Endodermal cell (in vitro differentiated cells): ENCODE results near the gene APOBR. TPM values are rescaled to one million over a fixed set of nuclear protein-coding genes. Genes with fewer than 3 reads are reported as not detected.
"Not testable (repeated sequence)": the region's sequence is repeated elsewhere in the genome, so short reads cannot be mapped to it uniquely, and the experiment has no call there.

Source experiments
- DNase-seq: peaks from one replicate; pipeline ENCODE4 v3.0.0-alpha.2; 2017
- H3K27ac ChIP-seq: 2 replicates; pipeline ENCODE4 v1.5.1; 2013; ENCODE audit warnings: mild to moderate bottlenecking, low read depth, low read length, moderate library complexity
- H3K27me3 ChIP-seq: 2 replicates; pipeline ENCODE4 v1.6.1; 2013; ENCODE audit warnings: mild to moderate bottlenecking, low read length, moderate library complexity; ENCODE audit not compliant: insufficient read depth, control insufficient read depth, poor library complexity, severe bottlenecking
- H3K36me3 ChIP-seq: 2 replicates; pipeline ENCODE4 v1.7.0; 2013; ENCODE audit warnings: mild to moderate bottlenecking, low read length, moderate library complexity; ENCODE audit not compliant: control insufficient read depth, insufficient read depth
- H3K4me1 ChIP-seq: one replicate; pipeline ENCODE4 v1.7.0; 2013; ENCODE audit warnings: low read length; ENCODE audit not compliant: control insufficient read depth, insufficient read depth
- H3K4me3 ChIP-seq: 2 replicates; pipeline ENCODE4 v1.5.1; 2013; ENCODE audit warnings: mild to moderate bottlenecking, low read length, moderate library complexity
- H3K9ac ChIP-seq: 2 replicates; pipeline ENCODE4 v1.6.1; 2013; ENCODE audit warnings: mild to moderate bottlenecking, low read length, moderate library complexity; ENCODE audit not compliant: poor library complexity, severe bottlenecking; ENCODE audit errors: extremely low read depth
- H3K9me3 ChIP-seq: 2 replicates; pipeline ENCODE4 v1.6.1; 2013; ENCODE audit warnings: mild to moderate bottlenecking, low read length, moderate library complexity; ENCODE audit not compliant: control insufficient read depth
- H3K27ac Mint-ChIP-seq: 2 replicates; pipeline ENCODE4 v1.8.0; 2020; ENCODE audit warnings: mixed read lengths
- H3K27me3 Mint-ChIP-seq: 2 replicates; pipeline ENCODE4 v1.8.0; 2021; ENCODE audit warnings: mild to moderate bottlenecking, mixed read lengths; ENCODE audit not compliant: insufficient read depth
- H3K36me3 Mint-ChIP-seq: 2 replicates; pipeline ENCODE4 v1.8.0; 2020; ENCODE audit warnings: low read depth, mixed read lengths
- H3K4me1 Mint-ChIP-seq: 2 replicates; pipeline ENCODE4 v1.8.0; 2020; ENCODE audit warnings: mixed read lengths
- H3K4me3 Mint-ChIP-seq: 2 replicates; pipeline ENCODE4 v1.8.0; 2020; ENCODE audit warnings: mild to moderate bottlenecking, moderate library complexity, mixed read lengths
- H3K9me3 Mint-ChIP-seq: 2 replicates; pipeline ENCODE4 v1.8.0; 2020; ENCODE audit warnings: mild to moderate bottlenecking, mixed read lengths
- WGBS, 2 experiments: methylation state at CpG; one replicate each; pipeline versions ENCODE4 v1.1.5 to v1.1.7; 2013; ENCODE audit warnings: missing lambda C conversion rate in 2 of 2, mixed read lengths in 1 of 2; ENCODE audit not compliant: insufficient coverage in 1 of 2, insufficient read length in 1 of 2; 5-methylcytosine and 5-hydroxymethylcytosine counted together
- total RNA-seq, 2 donors: library from RNA; stranded (reverse); fragmentation: NEBNext Ultra II Directional in 1 of 2; extraction: Animal tissue kit (Norgen Biotek cat#: 25700) in 1 of 2; gene quantifications; 2 replicates in 1 of 2; 3 replicates in 1 of 2; pipeline ENCODE4 v1.2.1, GENCODE V29; 2021
- TF ChIP-seq, protein P1 (sequence below): fragments of 200-600 bp; sonication (generic); conservative IDR thresholded peaks from 2 replicates; pipeline ENCODE4 v1.5.0; 2021; ENCODE audit warnings: antibody characterized with exemption, mild to moderate bottlenecking

Gene APOBR
- total RNA-seq, 2 donors from 2014 or later = not detected

DNA sequence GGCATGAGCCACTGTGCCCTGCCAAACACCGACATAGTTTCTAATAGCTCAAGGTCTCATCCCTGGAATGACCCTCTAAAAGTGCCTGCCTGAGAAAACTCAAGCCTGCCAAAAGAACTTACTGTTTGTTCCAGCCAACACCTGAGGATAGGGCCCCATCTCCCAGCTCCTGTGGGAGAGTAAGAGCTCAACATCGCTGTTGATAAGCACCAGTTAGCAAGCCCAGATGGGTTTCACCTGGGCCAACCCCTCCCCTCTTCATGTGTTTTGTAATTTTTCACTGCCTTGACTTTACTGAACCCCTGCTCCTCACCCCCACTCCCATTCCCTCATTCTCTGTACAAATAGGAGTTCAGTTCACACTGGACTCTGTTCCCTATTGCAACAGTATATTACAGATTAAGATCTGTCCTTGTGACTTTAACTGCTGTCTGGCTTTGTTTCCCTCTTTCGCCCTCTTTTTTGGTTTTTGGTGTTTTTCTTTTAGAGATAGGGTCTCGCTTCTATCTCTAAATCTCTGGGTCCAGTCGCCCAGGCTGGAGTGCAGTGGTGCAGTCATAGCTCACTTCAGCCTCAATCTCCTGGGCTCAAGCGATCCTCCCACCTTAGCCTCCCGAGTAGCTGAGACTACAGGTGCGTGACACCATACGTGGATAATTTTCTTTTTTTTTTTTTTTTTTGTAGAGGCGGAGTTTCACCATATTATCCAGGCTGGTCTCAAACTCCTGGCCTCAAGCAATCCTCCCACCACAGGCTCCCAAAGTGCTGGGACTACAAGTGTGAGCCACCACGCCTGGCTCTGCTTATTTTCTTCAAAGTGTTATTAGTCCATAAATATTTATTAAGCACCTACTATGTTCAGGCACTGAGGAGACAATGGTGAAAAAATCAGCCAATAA lies 32.0 kb downstream of the APOBR start:
- no peak overlapping the region for H3K4me3 ChIP-seq
- no peaks in the 10 kb centered on the region for H3K36me3 Mint-ChIP-seq
- no peak overlapping the region for H3K27ac Mint-ChIP-seq
- H3K4me3 Mint-ChIP-seq = no peak overlapping the region
- H3K9me3 ChIP-seq = peaks cover 9% of the 10 kb centered on the region
- DNase-seq = no peak
- no peaks in the 10 kb centered on the region for H3K4me1 Mint-ChIP-seq
- no peak overlapping the region for H3K9ac ChIP-seq
- H3K27ac ChIP-seq = no peak overlapping the region
- TF ChIP-seq, protein P1, sequence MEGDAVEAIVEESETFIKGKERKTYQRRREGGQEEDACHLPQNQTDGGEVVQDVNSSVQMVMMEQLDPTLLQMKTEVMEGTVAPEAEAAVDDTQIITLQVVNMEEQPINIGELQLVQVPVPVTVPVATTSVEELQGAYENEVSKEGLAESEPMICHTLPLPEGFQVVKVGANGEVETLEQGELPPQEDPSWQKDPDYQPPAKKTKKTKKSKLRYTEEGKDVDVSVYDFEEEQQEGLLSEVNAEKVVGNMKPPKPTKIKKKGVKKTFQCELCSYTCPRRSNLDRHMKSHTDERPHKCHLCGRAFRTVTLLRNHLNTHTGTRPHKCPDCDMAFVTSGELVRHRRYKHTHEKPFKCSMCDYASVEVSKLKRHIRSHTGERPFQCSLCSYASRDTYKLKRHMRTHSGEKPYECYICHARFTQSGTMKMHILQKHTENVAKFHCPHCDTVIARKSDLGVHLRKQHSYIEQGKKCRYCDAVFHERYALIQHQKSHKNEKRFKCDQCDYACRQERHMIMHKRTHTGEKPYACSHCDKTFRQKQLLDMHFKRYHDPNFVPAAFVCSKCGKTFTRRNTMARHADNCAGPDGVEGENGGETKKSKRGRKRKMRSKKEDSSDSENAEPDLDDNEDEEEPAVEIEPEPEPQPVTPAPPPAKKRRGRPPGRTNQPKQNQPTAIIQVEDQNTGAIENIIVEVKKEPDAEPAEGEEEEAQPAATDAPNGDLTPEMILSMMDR = no peak
- H3K9me3 Mint-ChIP-seq = peaks cover 20% of the 10 kb centered on the region
- H3K4me1 ChIP-seq = no peaks in the 10 kb centered on the region
- H3K27me3 Mint-ChIP-seq = no peaks in the 10 kb centered on the region
- no peaks in the 10 kb centered on the region for H3K36me3 ChIP-seq
- 88 to 93% methylated on average over 4 to 10 of the region's 11 CpGs for whole genome bisulfite sequencing, 2 experiments
- H3K27me3 ChIP-seq = no peaks in the 10 kb centered on the region

DNA sequence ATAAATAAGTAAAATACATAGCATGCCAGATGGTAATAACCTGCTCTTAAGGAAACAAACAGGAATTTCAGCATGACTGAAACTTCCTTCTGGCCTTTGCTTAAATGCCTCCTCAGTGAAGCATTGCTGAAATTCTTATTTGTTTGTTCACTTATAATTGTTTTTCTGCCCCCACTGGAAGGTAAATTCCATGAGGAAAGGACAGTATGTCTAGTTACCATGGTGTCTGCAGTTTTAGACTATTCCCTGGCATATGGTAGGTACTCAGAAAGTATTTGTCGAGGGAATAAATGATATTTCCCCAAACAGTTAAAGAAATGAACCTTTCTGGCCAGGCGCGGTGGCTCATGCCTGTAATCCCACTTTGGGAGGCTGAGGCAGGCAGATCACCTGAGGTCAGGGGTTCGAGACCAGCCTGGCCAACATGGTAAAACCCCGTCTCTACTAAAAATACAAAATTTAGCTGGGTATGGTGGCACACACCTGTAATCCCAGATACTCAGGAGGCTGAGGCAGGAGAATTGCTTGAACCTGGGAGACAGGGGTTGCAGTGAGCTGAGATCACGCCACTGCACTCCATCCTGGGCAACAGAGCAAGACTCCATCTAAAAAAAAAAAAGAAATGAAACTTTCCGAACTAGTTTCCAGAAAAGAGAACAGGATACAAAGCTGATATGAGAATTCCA lies 32.8 kb downstream of the APOBR start:
- not testable (repeated sequence) for H3K4me1 Mint-ChIP-seq, H3K4me1 ChIP-seq, H3K36me3 ChIP-seq, H3K4me3 Mint-ChIP-seq, H3K9me3 ChIP-seq, H3K4me3 ChIP-seq, H3K27ac ChIP-seq, H3K9ac ChIP-seq, H3K27me3 Mint-ChIP-seq, H3K27ac Mint-ChIP-seq, H3K36me3 Mint-ChIP-seq, DNase-seq, H3K27me3 ChIP-seq
- H3K9me3 Mint-ChIP-seq = peaks cover 20% of the 10 kb centered on the region
- WGBS, 2 experiments = 89 to 98% methylated on average over 5 to 7 of the region's 7 CpGs

DNA sequence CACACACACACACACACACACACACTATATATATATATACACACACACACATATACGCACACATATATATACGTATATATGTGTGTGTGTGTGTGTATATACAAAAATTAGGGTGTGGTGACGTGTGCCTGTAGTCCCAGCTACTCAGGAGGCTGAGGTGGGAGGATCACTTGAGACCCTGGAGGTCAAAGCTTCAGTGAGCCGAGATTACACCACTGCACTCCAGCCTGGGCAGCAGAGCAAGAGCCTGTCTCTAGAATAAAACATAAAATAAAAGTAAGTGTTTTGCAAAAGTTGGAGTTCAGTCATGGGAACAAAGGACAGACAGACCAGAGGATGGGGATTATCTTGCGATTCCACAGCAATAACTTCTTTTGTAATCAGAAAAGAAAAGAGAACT lies 33.5 kb downstream of the APOBR start:
- H3K9me3 Mint-ChIP-seq = peaks cover 20% of the 10 kb centered on the region
- no peaks in the 10 kb centered on the region for H3K4me1 ChIP-seq
- H3K27me3 ChIP-seq = no peaks in the 10 kb centered on the region
- no peaks in the 10 kb centered on the region for H3K36me3 Mint-ChIP-seq
- no peak for DNase-seq
- peaks cover 5% of the 10 kb centered on the region for H3K4me1 Mint-ChIP-seq
- no peaks in the 10 kb centered on the region for H3K36me3 ChIP-seq
- no peak overlapping the region for H3K4me3 Mint-ChIP-seq
- peaks cover 9% of the 10 kb centered on the region for H3K9me3 ChIP-seq
- H3K9ac ChIP-seq = no peak overlapping the region
- TF ChIP-seq, protein P1 = no peak
- no peak overlapping the region for H3K4me3 ChIP-seq
- WGBS, 2 experiments = 90 to 94% methylated on average over 3 to 4 of the region's 5 CpGs
- no peak overlapping the region for H3K27ac Mint-ChIP-seq
- no peak overlapping the region for H3K27ac ChIP-seq
- no peaks in the 10 kb centered on the region for H3K27me3 Mint-ChIP-seq
